Neuron (in vitro differentiated cells): ENCODE measurements around the gene CREBBP.

Experiments
- H2AFZ ChIP-seq: one replicate; pipeline ENCODE4 v1.6.1; 2013; ENCODE audit warnings: low read depth, mild to moderate bottlenecking, inconsistent platforms, low read length, moderate library complexity
- H3K27me3 ChIP-seq: one replicate; pipeline ENCODE4 v1.6.1; 2013; ENCODE audit warnings: low read length; ENCODE audit not compliant: insufficient read depth
- H3K36me3 ChIP-seq: one replicate; pipeline ENCODE4 v1.6.1; 2013; ENCODE audit warnings: low read length; ENCODE audit not compliant: insufficient read depth
- H3K4me1 ChIP-seq: one replicate; pipeline ENCODE4 v1.6.1; 2013; ENCODE audit warnings: low read length; ENCODE audit not compliant: insufficient read depth
- H3K4me3 ChIP-seq: 2 replicates; pipeline ENCODE4 v1.5.1; 2013; ENCODE audit warnings: mild to moderate bottlenecking, low read length, moderate library complexity
- H3K9me3 ChIP-seq: one replicate; pipeline ENCODE4 v1.6.1; 2013; ENCODE audit warnings: low read length

Gene CREBBP

DNA sequence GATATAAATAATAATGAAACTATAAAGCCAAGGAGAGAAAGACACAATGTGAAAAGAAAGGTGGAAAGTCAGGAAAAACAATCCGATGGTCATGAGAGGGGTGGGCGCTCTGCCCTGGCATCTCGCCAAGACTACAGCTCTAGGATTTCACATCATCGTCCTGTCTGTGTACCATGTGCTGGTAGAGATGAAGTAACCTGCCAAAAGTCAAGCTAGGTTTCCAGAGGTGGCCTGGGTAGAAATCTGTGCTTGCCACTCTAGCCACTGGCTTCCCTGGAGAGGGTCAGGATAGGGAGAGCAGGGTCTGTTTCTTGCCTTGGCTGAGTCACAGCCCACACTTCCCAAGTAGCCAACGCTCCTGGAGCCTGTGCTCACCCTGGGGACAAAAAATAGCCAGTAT, 132.2 kb downstream of the CREBBP start:
- Histone ChIP-seq H3K4me3 (no peak overlapping the region), H3K9me3 (no peaks in the 10 kb centered on the region), H2AFZ (no peak overlapping the region), H3K27me3 (no peaks in the 10 kb centered on the region), H3K4me1 (peaks cover 7% of the 10 kb centered on the region), H3K36me3 (peaks cover 75% of the 10 kb centered on the region)

DNA sequence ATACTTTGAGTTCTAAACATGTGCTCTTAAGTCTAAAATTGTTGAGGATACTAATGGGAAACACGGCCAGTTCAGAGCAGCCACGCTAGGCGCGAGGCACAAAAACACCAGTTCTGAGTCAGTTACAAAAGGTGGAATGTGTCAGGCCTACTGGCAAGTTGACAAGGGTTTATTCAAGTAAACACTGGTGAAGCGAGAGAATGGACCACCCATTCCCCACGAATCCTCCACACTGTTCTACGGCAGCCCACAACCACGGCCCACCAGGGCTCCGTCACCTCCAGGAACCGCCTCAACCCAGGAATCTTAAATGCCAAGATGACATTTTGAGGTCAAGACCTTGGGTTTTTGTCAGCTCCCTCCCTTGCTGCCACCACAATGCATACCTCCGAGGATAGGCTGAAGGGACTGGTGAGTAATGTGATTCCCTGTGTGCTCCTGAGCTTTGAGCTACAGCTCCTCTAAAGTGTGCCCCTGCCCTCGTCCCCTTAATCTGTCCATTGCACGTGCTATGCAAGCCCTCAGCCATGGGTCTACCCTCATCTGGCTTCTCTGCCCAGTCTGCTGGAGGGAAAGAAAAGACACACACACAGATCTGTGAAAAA, 134.7 kb downstream of the CREBBP start:
- Histone ChIP-seq H3K4me1 (peaks cover 7% of the 10 kb centered on the region), H3K27me3 (no peaks in the 10 kb centered on the region), H3K9me3 (no peaks in the 10 kb centered on the region), H3K4me3 (no peak overlapping the region), H3K36me3 (peaks cover 80% of the 10 kb centered on the region), H2AFZ (no peak overlapping the region)

DNA sequence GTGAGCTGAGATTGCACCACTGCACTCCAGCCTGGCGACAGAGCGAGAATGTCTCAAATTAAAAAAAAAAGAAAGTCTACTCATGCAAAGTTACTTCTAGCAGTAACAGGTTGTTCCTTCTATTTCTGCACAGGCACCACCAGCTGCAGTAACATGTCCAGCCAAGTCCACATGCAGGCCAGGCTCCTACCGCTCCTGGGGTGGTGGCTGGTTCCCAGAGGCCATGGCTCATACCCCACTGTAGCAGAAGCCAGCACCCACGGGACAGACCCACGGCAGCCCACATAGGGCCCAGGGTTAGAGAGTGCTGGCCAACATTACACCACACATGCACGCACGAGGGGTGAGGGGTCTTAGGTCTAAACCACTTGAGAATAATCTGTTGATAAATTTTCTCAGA, 136.5 kb downstream of the CREBBP start:
- H3K36me3 ChIP-seq, result peaks cover 82% of the 10 kb centered on the region
- H3K9me3 ChIP-seq, result no peaks in the 10 kb centered on the region
- H2AFZ ChIP-seq, result no peak overlapping the region
- no peaks in the 10 kb centered on the region for H3K27me3 ChIP-seq
- H3K4me1 ChIP-seq, result peaks cover 7% of the 10 kb centered on the region
- H3K4me3 ChIP-seq, result no peak overlapping the region

DNA sequence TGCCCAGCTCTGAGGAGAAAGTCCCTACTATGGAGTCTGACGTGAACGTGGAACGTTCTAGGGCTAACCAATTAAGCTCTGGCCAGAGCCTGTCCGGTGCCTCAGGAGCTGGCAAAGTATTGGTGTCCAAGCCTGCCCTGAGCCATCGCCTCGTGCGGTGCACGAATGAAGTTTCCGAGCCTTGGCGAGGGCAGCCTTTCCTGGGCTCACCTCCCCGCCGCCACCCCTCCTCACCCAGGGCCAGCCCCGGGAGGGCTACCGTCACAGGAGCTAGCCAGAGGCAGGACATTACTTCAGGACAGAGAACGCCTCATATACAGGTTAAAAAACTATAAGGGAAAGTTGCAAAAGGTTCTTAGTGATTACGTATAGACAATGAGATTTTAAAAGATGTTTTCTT, 139.6 kb downstream of the CREBBP start:
- Histone ChIP-seq H3K4me3 (no peak overlapping the region), H3K36me3 (peaks cover 81% of the 10 kb centered on the region), H3K9me3 (no peaks in the 10 kb centered on the region), H3K4me1 (no peaks in the 10 kb centered on the region), H3K27me3 (no peaks in the 10 kb centered on the region), H2AFZ (no peak overlapping the region)

DNA sequence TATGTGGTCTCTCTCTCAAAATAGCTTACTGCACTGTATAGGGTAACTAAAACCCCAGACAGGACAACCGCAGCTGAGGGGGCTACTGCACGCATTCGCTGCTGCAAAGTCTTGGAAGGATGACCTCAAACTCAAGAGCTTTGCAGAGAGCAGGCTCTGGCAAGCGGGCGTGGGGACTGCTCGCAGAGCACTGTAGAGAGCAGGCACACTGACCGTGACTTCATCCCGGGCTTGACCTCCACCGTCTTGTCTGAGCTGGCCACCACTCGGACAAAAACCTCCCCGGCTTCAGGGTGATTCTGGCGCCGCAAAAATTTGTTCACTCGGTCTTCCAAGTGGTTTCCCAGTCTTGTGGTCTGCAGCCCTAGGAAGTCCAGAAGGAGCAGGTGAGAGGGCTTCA, 140.3 kb downstream of the CREBBP start:
- Histone ChIP-seq H3K4me3 (no peak overlapping the region), H3K9me3 (no peaks in the 10 kb centered on the region), H2AFZ (no peak overlapping the region), H3K4me1 (no peaks in the 10 kb centered on the region), H3K27me3 (no peaks in the 10 kb centered on the region), H3K36me3 (peaks cover 81% of the 10 kb centered on the region)

DNA sequence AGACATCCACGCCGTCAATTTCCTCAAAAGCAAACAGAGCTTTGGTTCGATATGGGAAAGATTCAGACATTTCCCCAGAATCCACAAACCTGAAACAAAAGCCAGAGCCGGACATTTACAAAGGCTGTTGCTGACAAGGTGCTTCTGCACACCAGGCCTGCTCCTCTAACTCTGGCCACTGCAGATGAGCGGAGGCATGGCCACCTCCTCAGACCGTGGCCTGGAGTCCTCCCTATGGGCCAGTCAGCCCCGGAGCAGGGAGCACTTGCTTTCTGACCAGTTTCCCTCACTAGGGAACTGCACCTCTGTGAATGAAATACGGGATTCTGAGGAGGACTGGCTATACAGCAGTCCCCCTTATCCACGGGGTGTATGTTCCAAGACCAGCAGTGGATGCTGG, 140.9 kb downstream of the CREBBP start:
- Histone ChIP-seq H2AFZ (no peak overlapping the region), H3K27me3 (no peaks in the 10 kb centered on the region), H3K36me3 (peaks cover 81% of the 10 kb centered on the region), H3K9me3 (no peaks in the 10 kb centered on the region), H3K4me1 (no peaks in the 10 kb centered on the region), H3K4me3 (no peak overlapping the region)

DNA sequence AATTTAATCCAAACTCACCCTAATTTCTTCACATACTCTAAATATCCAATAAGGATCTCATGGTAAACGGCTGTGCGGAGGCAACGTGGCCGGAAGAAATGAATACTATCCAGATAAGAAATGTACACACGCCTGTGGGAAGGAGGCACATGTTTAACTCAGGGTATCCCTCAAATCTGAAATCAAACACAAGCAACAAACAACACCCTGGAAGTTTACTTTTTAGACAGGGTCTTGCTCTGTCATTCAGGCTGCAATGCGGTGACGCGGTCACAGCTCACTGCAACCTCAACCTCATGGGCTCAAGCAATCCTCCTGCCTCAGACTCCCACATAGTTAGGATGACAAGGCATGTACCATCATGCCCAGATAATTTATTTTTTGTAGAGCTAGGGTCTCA, 142.0 kb downstream of the CREBBP start:
- Histone ChIP-seq H3K9me3 (no peaks in the 10 kb centered on the region), H3K27me3 (no peaks in the 10 kb centered on the region), H3K4me1 (no peaks in the 10 kb centered on the region), H3K4me3 (no peak overlapping the region), H3K36me3 (peaks cover 81% of the 10 kb centered on the region), H2AFZ (no peak overlapping the region)

DNA sequence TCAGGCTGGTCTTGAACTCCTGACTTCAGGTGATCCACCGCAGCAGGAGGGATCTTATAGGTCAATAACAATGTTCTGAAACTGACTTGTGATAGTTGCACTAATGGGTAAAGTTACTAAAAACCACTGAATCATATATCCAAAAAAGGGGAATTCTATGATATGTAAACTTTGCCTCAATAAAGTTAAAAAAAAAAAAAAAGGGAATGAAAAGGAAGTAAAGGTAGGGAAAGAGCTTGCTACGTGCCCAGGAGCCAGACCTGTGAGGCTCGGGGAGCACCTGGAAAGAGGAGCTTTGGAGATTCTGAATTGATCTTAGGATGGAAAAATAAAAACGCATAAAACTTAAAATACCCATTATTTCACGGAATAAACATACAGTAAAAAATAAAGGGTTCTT, 142.4 kb downstream of the CREBBP start:
- H3K36me3 ChIP-seq, result peaks cover 80% of the 10 kb centered on the region
- no peak overlapping the region for H2AFZ ChIP-seq
- no peaks in the 10 kb centered on the region for H3K4me1 ChIP-seq
- no peak overlapping the region for H3K4me3 ChIP-seq
- no peaks in the 10 kb centered on the region for H3K9me3 ChIP-seq
- no peaks in the 10 kb centered on the region for H3K27me3 ChIP-seq

DNA sequence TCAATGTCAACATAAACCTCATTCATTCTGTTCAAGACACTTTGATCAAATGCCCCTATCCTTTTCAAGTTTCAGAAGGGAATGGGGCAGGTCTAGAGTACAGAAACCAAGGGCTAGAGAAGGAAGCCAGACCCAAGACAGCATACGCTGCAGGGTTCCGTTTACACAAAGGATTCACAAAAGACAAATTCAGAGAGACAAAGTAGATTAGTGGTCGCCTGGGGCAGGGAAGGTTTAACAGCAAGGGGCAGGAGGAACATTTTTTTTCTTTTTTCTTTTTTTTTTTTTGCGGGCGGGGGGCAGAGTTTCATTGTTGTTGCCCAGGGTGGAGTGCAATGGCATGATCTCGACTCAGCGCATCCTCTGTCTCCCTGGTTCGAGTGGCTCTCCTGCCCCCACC, 143.3 kb downstream of the CREBBP start:
- Histone ChIP-seq H3K36me3 (peaks cover 75% of the 10 kb centered on the region), H3K4me1 (no peaks in the 10 kb centered on the region), H3K9me3 (no peaks in the 10 kb centered on the region), H3K4me3 (no peak overlapping the region), H2AFZ (no peak overlapping the region), H3K27me3 (no peaks in the 10 kb centered on the region)

DNA sequence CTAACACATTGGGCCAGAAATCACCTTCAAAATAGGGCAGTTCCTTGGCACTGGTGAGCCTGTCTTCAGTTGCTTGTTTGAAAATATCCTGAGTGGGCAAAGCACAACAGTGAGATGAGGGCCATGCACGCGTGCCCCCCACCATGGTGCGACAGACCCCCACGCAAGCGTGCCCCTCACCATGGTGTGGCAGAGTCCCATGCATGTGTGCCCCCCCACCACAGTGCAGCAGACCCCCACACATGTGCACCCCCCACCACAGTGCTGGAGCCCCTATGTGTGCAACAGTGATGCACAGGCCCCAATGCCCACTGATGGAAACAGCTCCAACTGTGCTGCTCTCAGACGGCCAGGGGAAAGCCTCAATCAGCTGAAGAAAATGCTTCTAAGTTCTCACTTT, 144.4 kb downstream of the CREBBP start:
- no peaks in the 10 kb centered on the region for H3K9me3 ChIP-seq
- no peak overlapping the region for H3K4me3 ChIP-seq
- no peak overlapping the region for H2AFZ ChIP-seq
- H3K36me3 ChIP-seq, result peaks cover 83% of the 10 kb centered on the region
- H3K4me1 ChIP-seq, result no peaks in the 10 kb centered on the region
- H3K27me3 ChIP-seq, result no peaks in the 10 kb centered on the region

DNA sequence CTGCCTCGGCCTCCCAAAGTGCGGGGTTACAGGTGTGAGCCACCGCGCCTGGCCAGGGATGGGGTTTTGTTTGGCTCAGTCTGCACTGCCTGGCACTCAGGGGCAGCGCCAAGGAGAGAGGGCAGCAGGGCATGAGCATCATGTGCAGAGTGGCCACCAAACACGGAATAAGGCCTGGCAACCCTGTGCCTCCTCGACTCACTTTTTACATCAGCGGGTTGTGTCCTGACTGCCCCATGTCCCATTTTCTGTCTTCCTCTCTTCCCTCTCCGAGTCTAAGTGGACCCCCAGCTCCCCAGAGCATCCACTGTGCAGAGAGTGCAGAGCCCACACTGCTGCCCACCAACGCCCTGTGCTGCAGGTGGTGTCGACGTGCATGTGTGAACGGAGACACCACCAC, 145.0 kb downstream of the CREBBP start:
- Histone ChIP-seq H3K4me1 (no peaks in the 10 kb centered on the region), H3K27me3 (no peaks in the 10 kb centered on the region), H3K9me3 (no peaks in the 10 kb centered on the region), H2AFZ (no peak overlapping the region), H3K4me3 (no peak overlapping the region), H3K36me3 (peaks cover 83% of the 10 kb centered on the region)

DNA sequence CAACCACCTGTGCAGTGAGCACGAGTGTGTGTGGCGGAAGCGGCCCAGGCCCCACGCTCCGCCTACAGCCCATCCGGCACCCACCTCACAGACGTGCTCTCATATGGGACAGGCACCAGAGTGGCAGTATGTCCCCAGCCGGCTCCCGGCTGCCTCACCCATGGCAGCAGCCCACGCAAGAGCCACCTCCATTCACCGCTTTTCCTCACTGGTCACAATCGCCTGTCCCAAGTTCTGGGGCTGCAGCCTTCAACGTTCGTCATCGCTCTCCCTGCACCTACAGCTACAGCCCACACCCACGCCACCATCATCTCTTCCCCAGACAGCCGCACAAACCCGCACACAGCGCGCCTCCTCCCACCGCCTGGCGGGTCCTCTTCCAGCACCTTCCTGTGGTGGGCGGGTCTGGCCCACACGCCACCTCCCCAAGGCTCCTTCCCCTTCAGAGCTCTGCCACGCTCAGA, 145.7 kb downstream of the CREBBP start:
- no peaks in the 10 kb centered on the region for H3K9me3 ChIP-seq
- H3K4me1 ChIP-seq, result no peaks in the 10 kb centered on the region
- no peak overlapping the region for H2AFZ ChIP-seq
- no peaks in the 10 kb centered on the region for H3K27me3 ChIP-seq
- H3K36me3 ChIP-seq, result peaks cover 84% of the 10 kb centered on the region
- no peak overlapping the region for H3K4me3 ChIP-seq

DNA sequence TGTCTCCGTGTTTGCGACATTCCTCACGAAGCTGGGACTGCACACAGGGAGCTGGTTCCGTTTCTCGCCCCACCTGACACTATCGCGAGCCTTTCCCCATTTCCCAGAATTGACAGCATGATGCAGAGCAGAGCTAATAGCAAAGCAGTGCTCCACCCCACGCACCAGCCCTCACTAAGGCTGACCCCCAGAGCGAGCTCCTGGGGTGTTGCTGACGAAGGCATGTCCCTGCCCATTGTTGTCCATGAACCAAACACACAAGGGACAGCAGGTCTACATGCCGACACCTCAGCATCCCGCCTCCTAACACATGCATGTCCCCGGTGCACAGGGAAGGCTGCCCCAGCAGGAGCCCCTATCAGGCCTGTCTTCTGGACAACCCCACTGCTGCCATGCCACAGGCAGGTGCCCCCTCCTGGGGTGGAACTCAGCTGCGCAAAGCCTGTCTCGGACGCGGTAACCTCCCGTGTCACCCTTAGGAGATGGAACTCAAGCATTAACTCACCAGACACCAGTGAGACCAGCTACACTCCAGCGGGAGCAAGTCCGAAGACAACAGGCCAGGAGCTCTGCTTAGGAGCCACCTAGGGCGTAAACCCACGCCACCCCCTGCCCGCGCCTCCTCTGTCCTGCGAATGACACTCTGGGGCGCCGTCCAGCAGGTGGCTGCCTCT, 146.3 kb downstream of the CREBBP start:
- Histone ChIP-seq H3K9me3 (no peaks in the 10 kb centered on the region), H3K4me3 (no peak overlapping the region), H3K36me3 (peaks cover 84% of the 10 kb centered on the region), H3K4me1 (no peaks in the 10 kb centered on the region), H3K27me3 (no peaks in the 10 kb centered on the region), H2AFZ (no peak overlapping the region)

DNA sequence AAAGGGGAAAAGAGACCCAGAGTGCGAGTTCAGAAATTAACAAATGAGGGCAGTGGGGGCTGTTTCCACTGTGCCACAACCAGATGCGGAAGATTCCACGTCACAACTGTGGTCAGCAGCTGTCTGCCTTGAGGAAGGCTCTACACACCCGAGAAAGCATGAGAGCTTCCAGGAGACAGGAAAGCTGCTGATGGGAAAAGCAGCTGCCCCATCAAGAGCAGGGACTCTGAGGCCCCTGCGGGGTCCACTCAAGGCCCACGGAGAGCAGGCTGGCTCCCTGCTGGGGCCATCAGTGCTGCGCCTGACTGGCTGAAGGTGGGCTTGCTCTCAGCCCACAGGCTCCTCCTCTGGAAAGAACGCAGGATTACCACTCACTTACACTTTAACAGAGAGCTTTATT, 148.3 kb downstream of the CREBBP start:
- H3K4me3 ChIP-seq, result no peak overlapping the region
- no peaks in the 10 kb centered on the region for H3K4me1 ChIP-seq
- no peak overlapping the region for H2AFZ ChIP-seq
- H3K36me3 ChIP-seq, result peaks cover 88% of the 10 kb centered on the region
- H3K27me3 ChIP-seq, result no peaks in the 10 kb centered on the region
- H3K9me3 ChIP-seq, result no peaks in the 10 kb centered on the region
